Skeletal muscle tissue (tissue), 4 donors: Measurements from ENCODE around the gene NT5DC2. TPM values are rescaled to one million over a fixed set of nuclear protein-coding genes. Genes with fewer than 3 reads are reported as not detected.

ENCODE experiments used
- H3K27ac ChIP-seq: one replicate; pipeline ENCODE4 v1.7.0; 2013; ENCODE audit warnings: mild to moderate bottlenecking, low read depth, low read length, inconsistent platforms
- H3K27me3 ChIP-seq, 3 donors: one replicate each; pipeline ENCODE4 v1.7.0; 2013; ENCODE audit warnings: low read length in 3 of 3; ENCODE audit not compliant: control insufficient read depth in 3 of 3, insufficient read depth in 3 of 3
- H3K36me3 ChIP-seq, 3 donors: one replicate each; pipeline ENCODE4 v1.7.0; 2013; ENCODE audit warnings: low read length in 3 of 3; ENCODE audit not compliant: control insufficient read depth in 3 of 3, insufficient read depth in 3 of 3
- H3K4me1 ChIP-seq, 3 donors: one replicate each; pipeline ENCODE4 v1.7.0; 2013; ENCODE audit warnings: low read length in 3 of 3, mild to moderate bottlenecking in 3 of 3; ENCODE audit not compliant: control insufficient read depth in 3 of 3, insufficient read depth in 3 of 3
- H3K4me3 ChIP-seq, 3 donors: one replicate each; pipeline ENCODE4 v1.7.0; 2013; ENCODE audit warnings: low read length in 3 of 3
- H3K9ac ChIP-seq, 3 donors: one replicate each; pipeline ENCODE4 v1.7.0; 2013; ENCODE audit warnings: low read length in 3 of 3, mild to moderate bottlenecking in 3 of 3, moderate library complexity in 2 of 3, low read depth in 1 of 3
- H3K9me3 ChIP-seq, 3 donors: one replicate each; pipeline ENCODE4 v1.7.0; 2013; ENCODE audit warnings: low read length in 3 of 3; ENCODE audit not compliant: control insufficient read depth in 3 of 3
- total RNA-seq: library from RNA; depleted of rRNA; stranded (reverse); fragments of >200 nt; gene quantifications from one replicate; pipeline ENCODE4 v1.2.3, GENCODE V29; 2014
- donor health status: Osteomylitis.

NT5DC2 gene
- total RNA-seq, 1 donor from 2014 or later: 20.9 TPM

GRCh38 chr3:52520141-52520667 is 13.5 kb downstream of the NT5DC2 start:
- Histone ChIP-seq H3K9ac (no peak overlapping the region), H3K36me3 (peaks cover 3 to 5% (median 3%) of the 10 kb centered on the region in 3 donors), H3K4me3 (no peak overlapping the region), H3K4me1 (peaks cover 2 to 13% (median 9%) of the 10 kb centered on the region in 3 donors), H3K9me3 (no peaks in the 10 kb centered on the region), H3K27ac (no peak overlapping the region), H3K27me3 (no peaks in the 10 kb centered on the region)

DNA sequence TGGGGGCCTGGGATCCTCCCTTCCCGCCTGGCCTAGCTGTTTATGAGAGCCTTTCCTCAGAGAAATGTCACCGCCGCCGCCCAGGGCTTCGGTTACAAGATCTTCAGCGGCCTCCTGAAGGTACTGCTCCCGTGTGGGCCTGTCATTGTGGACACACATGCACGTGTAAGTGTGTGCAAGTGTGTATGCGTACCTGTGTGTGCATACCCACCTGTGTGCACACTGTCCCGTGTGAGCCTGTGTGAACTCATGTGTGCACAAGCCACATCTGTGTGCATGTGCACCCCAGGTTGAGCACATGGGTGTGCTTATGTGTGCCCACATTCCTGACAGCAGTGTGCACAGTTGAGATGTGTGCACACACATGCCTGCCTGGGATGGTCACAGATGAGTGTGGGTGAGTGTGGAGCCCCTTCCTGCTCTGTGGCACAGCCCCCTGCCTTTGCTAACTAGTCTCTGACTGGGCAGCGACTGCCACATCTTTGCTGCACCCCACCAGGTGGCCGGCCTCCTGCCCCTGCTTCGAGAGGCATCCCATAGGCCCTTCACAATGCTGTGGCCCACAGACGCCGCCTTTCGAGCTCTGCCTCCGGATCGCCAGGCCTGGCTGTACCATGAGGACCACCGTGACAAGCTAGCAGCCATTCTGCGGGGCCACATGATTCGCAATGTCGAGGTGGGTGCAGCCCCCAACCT is 14.1 kb downstream of the NT5DC2 start:
- H3K36me3 ChIP-seq: peaks cover 3% of the 10 kb centered on the region in 3 donors
- H3K27ac ChIP-seq: no peak overlapping the region
- H3K4me3 ChIP-seq: no peak overlapping the region
- H3K9ac ChIP-seq: no peak overlapping the region
- H3K4me1 ChIP-seq: peaks cover 0 to 10% (median 5%) of the 10 kb centered on the region in 3 donors
- H3K27me3 ChIP-seq: no peaks in the 10 kb centered on the region
- no peaks in the 10 kb centered on the region for H3K9me3 ChIP-seq

- H3K27me3 ChIP-seq: no peaks in the 10 kb centered on the region
- H3K36me3 ChIP-seq: peaks cover 0 to 3% (median 2%) of the 10 kb centered on the region in 3 donors
- peak overlapping the region in 1 of 3 donors; percentile 49 for H3K4me3 ChIP-seq
- no peaks in the 10 kb centered on the region for H3K9me3 ChIP-seq
- no peak overlapping the region for H3K27ac ChIP-seq
- peak overlapping the region in 1 of 3 donors; percentile 50 for H3K9ac ChIP-seq
- H3K4me1 ChIP-seq: peaks cover 0 to 4% (median 0%) of the 10 kb centered on the region in 3 donors
Observed at GRCh38 chr3:52518723-52519444, 14.8 kb downstream of the NT5DC2 start.

- no peaks in the 10 kb centered on the region for H3K27me3 ChIP-seq
- peaks cover 0 to 4% (median 0%) of the 10 kb centered on the region in 3 donors for H3K4me1 ChIP-seq
- no peak overlapping the region for H3K27ac ChIP-seq
- peaks cover 0 to 3% (median 2%) of the 10 kb centered on the region in 3 donors for H3K36me3 ChIP-seq
- H3K4me3 ChIP-seq: peak overlapping the region in 1 of 3 donors; percentile 49
- peak overlapping the region in 1 of 3 donors; percentile 50 for H3K9ac ChIP-seq
- H3K9me3 ChIP-seq: no peaks in the 10 kb centered on the region
Observed at GRCh38 chr3:52517796-52518722, 15.6 kb downstream of the NT5DC2 start.

DNA sequence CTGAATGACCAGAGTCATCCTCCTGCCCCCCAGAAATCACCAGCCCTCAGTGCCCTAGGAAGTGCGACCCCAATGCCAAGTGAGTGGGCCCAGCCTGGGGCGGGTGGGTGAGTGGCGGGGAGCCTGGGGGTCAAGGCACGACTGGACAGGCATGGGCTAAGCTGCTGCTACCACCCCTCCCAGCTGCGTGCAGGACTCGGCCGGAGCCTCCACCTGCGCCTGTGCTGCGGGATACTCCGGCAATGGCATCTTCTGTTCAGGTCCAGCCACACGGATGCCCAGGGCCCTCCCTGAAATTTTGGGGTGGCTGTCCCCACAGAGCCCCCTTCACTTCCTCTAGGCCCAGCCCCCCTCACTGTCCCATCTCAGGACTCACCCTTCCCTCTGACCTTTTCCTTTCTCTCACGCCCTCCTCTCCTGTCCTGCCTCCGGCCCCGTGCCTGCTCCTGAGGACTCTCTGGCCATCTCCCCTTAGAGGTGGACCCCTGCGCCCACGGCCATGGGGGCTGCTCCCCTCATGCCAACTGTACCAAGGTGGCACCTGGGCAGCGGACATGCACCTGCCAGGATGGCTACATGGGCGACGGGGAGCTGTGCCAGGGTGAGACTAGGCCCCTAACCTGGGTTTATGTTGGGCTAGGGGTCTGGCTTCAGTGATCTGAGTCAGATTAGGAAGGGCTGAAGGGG is 17.0 kb downstream of the NT5DC2 start:
- Histone ChIP-seq H3K9ac (no peak overlapping the region), H3K27ac (no peak overlapping the region), H3K27me3 (no peaks in the 10 kb centered on the region), H3K4me1 (peaks cover 0 to 4% (median 0%) of the 10 kb centered on the region in 3 donors), H3K4me3 (no peak overlapping the region), H3K36me3 (peaks cover 0 to 3% (median 2%) of the 10 kb centered on the region in 3 donors), H3K9me3 (no peaks in the 10 kb centered on the region)

DNA sequence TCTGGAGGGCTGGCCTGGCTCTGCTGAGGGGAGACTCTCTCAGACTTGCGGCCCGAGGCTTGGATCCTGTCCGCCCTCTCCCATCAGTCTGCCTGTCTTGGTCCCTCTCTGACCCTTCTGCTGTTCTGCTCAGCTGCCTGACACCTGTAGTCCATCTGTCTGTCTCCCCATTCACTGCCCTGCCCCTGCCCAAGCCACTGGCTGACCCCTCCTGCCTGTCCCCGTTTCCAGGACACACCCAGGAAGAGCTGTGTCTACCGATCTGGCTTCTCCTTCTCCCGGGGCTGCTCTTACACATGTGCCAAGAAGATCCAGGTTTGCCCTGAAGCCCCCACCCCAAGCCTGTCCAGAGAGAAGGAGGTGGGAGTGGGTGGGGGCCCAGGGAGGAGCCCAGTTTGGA is 18.5 kb downstream of the NT5DC2 start:
- Histone ChIP-seq H3K4me1 (peaks cover 0 to 4% (median 0%) of the 10 kb centered on the region in 3 donors), H3K9me3 (no peaks in the 10 kb centered on the region), H3K4me3 (no peak overlapping the region), H3K9ac (no peak overlapping the region), H3K36me3 (peaks cover 0 to 2% (median 0%) of the 10 kb centered on the region in 3 donors), H3K27me3 (no peaks in the 10 kb centered on the region), H3K27ac (no peak overlapping the region)

- no peak overlapping the region for H3K9ac ChIP-seq
- no peak overlapping the region for H3K27ac ChIP-seq
- peaks cover 0 to 2% (median 0%) of the 10 kb centered on the region in 3 donors for H3K36me3 ChIP-seq
- H3K4me1 ChIP-seq: peaks cover 0 to 4% (median 0%) of the 10 kb centered on the region in 3 donors
- H3K4me3 ChIP-seq: no peak overlapping the region
- no peaks in the 10 kb centered on the region for H3K27me3 ChIP-seq
- H3K9me3 ChIP-seq: no peaks in the 10 kb centered on the region
Observed at GRCh38 chr3:52514576-52514975, 19.1 kb downstream of the NT5DC2 start.

DNA sequence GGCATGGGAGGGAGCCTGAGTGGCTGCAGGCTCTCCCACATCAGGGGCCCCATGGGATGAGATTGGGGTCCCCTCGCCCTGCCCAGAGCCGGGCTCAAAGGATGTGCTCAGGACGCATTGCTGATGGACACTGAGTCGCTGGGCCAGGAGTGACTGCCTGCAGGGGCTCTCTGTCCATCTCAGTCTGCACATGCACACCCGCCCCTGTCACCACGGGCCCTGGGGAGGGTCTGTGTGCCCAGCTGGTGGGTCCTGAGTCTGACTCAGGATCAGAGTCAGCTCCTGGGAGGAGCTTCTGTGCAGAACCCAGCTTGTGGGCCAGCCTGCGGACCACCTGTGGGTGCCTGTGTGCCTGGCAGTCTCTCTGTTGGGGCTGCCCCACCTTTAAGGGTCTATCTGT is 20.4 kb downstream of the NT5DC2 start:
- H3K9me3 ChIP-seq: no peaks in the 10 kb centered on the region
- peaks cover 0 to 2% (median 0%) of the 10 kb centered on the region in 3 donors for H3K36me3 ChIP-seq
- H3K27ac ChIP-seq: no peak overlapping the region
- no peak overlapping the region for H3K4me3 ChIP-seq
- no peaks in the 10 kb centered on the region for H3K27me3 ChIP-seq
- no peak overlapping the region for H3K9ac ChIP-seq
- peaks cover 0 to 2% (median 0%) of the 10 kb centered on the region in 3 donors for H3K4me1 ChIP-seq

DNA sequence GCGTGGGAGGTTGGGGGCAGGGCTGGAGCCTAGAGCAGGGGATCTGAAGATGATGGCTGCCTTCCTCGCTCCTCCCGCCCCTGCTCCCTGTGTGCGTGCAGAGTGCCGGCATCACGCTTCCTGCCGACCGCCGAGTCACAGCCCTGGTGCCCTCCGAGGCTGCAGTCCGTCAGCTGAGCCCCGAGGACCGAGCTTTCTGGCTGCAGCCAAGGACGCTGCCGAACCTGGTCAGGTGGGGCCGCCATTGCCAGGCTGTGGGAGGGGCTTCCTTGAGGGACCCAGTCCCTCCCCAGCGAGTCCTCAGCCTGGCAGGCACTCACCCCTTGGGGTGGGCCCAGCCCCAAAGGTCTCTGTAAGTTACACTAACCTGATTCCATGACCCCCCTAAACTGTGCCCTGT is 20.9 kb downstream of the NT5DC2 start:
- no peak overlapping the region for H3K9ac ChIP-seq
- H3K27me3 ChIP-seq: no peaks in the 10 kb centered on the region
- H3K27ac ChIP-seq: no peak overlapping the region
- peaks cover 0 to 2% (median 0%) of the 10 kb centered on the region in 3 donors for H3K4me1 ChIP-seq
- H3K9me3 ChIP-seq: no peaks in the 10 kb centered on the region
- no peak overlapping the region for H3K4me3 ChIP-seq
- peaks cover 0 to 6% (median 0%) of the 10 kb centered on the region in 3 donors for H3K36me3 ChIP-seq
